ENCODE results near the gene OR5AU1. TPM values are rescaled to one million over a fixed set of nuclear protein-coding genes. Genes with fewer than 3 reads are reported as not detected.

The OR5AU1 gene
- total RNA-seq, 1 donor from 2014 or later: not detected

- ATAC-seq: no peak
These were observed 46.3 kb downstream of the OR5AU1 start for GRCh38 chr14:21109377-21110138.

GRCh38 chr14:21108791-21109190 lies 47.1 kb downstream of the OR5AU1 start:
- ATAC-seq: no peak

More at GRCh38 chr14:21109377-21110138, 46.3 kb downstream of the OR5AU1 start:
- DNase-seq (ENCODE audit: low spot score): no peak

GRCh38 chr14:21107283-21107800 lies 48.5 kb downstream of the OR5AU1 start:
- no peak for DNase-seq (ENCODE audit: low spot score)
- ATAC-seq: peak; percentile 34

More at GRCh38 chr14:21108791-21109190, 47.1 kb downstream of the OR5AU1 start:
- DNase-seq (ENCODE audit: low spot score): no peak

GRCh38 chr14:21106498-21107282 lies 49.2 kb downstream of the OR5AU1 start:
- peak; percentile 63 for ATAC-seq

GRCh38 chr14:21106176-21106497 lies 49.7 kb downstream of the OR5AU1 start:
- ATAC-seq (no peak), DNase-seq (ENCODE audit: low spot score) (no peak)

More at GRCh38 chr14:21106498-21107282, 49.2 kb downstream of the OR5AU1 start:
- DNase-seq (ENCODE audit: low spot score): peak; percentile 90

GRCh38 chr14:21105095-21105494 lies 50.8 kb downstream of the OR5AU1 start:
- DNase-seq (ENCODE audit: low spot score): no peak
- no peak for ATAC-seq

Other genes with a start within 250 kb of the OR5AU1 start
- 0.33 TPM for gene RNASE2, start 200.6 kb downstream of the OR5AU1 start, total RNA-seq
- gene METTL17, start 166.1 kb downstream of the OR5AU1 start, total RNA-seq: 33.1 TPM
- not detected for gene SLC39A2, start 156.8 kb downstream of the OR5AU1 start, total RNA-seq
- 165 TPM for gene NDRG2, start 131.0 kb downstream of the OR5AU1 start, total RNA-seq
- gene TPPP2, start 125.8 kb downstream of the OR5AU1 start, total RNA-seq: 4.6 TPM
- 0.10 TPM for gene RNASE13, start 121.3 kb downstream of the OR5AU1 start, total RNA-seq
- gene RNASE7, start 113.7 kb downstream of the OR5AU1 start, total RNA-seq: 0.13 TPM
- not detected for gene RNASE8, start 98.2 kb downstream of the OR5AU1 start, total RNA-seq
- gene ARHGEF40, start 85.8 kb downstream of the OR5AU1 start, total RNA-seq: 41.9 TPM
- 8.0 TPM for gene ZNF219, start 57.4 kb downstream of the OR5AU1 start, total RNA-seq
- 0.15 TPM for gene TMEM253, start 55.0 kb downstream of the OR5AU1 start, total RNA-seq
- gene HNRNPC, start 113.4 kb upstream of the OR5AU1 start, total RNA-seq: 162 TPM
- 0.23 TPM for gene RPGRIP1, start 124.0 kb upstream of the OR5AU1 start, total RNA-seq
- gene SUPT16H, start 228.0 kb upstream of the OR5AU1 start, total RNA-seq: 14.9 TPM

Data from left lobe of liver (tissue), 2 donors.